HG03457 (cell line): ENCODE measurements around the gene SULT2B1.

Experiments
- ATAC-seq: cut with Tn5 transposase; IDR thresholded peaks from one replicate; pipeline ENCODE4 v1.9.1; 2021; ENCODE audit warnings: moderate number of reproducible peaks; ENCODE audit not compliant: unreplicated experiment

Gene SULT2B1

GRCh38 chr19:48598996-48599700 is 47.2 kb downstream of the SULT2B1 start:
- no peak for ATAC-seq

DNA sequence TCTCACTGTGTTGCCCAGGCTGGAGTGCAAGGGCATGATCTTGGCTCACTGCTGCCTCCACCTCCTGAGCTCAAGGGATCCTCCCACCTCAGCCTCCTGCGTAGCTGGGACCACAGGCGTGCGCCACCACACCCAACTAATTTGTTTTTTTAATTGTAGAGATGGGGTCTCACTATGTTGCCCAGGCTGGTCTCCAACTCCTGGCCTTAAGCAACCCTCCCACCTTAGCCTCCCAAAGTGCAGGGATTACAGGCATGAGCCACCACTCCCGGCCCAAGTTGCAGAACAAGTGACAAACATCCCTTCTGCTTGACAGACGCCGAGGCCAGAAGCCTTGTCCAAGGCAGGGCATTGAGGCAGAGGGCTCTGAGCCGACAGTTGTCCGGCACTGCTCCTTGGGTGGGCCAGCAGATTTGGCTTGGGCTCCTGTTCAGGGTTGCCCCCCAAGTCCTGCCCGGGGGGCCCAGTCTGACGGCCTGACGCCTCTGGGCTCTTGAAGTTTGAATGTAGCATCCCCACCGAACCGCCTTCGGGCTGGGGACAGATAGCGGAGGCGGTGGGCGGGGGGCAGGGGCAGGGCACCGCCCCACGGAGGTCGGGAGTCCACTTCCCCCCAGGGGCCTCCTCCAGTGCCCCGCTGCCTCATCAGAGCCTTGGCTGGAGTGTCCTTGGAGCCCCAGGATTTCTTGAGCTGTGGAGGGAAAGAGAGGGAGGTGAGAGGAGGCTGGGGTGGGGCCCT is 48.9 kb downstream of the SULT2B1 start:
- ATAC-seq = no peak

DNA sequence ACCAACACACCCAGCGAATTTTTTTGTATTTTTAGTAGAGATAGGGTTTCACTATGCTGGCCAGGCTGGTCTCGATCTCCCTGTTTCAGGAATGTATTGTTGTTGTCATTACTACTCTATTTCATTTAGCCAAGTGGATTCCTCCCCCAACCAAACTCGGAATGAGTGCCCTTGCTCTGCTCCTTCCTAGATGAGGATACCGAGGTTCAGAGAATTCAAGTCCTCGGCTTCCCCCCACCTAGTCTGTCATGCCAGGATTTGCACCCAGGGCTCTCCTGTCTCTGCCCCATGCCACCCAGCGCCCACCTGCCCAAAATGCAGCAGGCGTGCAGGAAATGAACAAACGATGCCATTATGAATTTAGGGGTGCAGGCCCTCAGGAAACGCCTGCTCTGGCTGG is 51.0 kb downstream of the SULT2B1 start:
- no peak for ATAC-seq

- no peak for ATAC-seq
Measured at GRCh38 chr19:48603449-48603848, 51.5 kb downstream of the SULT2B1 start.

GRCh38 chr19:48603850-48604249 is 51.9 kb downstream of the SULT2B1 start:
- ATAC-seq = no peak

DNA sequence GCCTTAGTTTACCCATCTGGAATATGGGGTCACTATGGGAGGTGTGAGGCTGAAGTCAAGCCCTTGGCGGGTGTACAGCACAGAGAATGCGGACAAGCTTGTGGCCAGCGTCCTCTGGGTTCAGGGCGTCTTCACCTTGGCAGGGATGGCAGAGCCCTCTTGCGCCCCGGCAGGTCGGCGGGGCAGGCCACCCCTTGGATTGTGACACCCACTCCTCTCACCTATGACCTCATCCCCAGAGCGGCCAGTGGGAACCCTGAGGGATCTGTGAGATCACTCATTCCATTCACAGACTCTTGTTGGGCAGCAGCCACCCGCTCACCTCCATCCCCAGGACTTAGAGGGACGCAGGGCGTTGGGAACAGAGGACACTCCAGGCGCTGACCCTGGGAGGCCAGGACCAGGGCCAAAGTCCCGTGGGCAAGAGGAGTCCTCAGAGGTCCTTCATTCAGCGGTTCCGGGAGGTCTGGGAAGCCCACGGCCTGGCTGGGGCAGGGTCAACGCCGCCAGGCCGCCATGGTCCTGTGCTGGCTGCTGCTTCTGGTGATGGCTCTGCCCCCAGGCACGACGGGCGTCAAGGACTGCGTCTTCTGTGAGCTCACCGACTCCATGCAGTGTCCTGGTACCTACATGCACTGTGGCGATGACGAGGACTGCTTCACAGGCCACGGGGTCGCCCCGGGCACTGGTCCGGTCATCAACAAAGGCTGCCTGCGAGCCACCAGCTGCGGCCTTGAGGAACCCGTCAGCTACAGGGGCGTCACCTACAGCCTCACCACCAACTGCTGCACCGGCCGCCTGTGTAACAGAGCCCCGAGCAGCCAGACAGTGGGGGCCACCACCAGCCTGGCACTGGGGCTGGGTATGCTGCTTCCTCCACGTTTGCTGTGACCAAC is 54.7 kb downstream of the SULT2B1 start, which contains the start of gene SPACA4:
SPACA4 (plus strand) TSS at position 280 of the 896 bp plus-strand sequence; CDS start at position 517, 237 bp downstream.
- ATAC-seq = no peak

- no peak for ATAC-seq
Measured at GRCh38 chr19:48607359-48607755, 55.4 kb downstream of the SULT2B1 start.

DNA sequence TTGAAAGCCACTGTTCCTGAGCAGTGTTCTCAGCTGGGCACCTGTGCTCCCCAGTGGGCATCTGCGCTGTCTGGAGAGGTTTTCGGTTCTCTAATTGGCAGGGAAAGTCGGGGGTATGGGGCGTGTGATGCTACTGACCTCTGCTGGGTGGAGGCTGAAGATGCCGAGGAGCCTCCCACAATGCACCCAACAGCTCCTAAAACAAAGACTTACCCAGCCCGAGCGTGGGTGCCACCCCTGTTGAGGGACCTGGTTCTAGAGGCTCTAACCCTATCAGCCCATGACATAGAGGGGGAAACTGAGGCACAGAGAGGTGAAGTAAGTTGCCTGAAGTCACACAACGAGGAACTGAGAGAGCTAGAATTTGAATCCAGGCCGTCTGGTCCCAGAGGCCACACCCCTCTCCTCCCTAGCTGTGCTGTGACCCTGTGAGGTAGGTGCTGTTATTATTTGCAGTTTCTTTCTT is 56.9 kb downstream of the SULT2B1 start:
- no peak for ATAC-seq

GRCh38 chr19:48609571-48610108 is 57.7 kb downstream of the SULT2B1 start:
- ATAC-seq = no peak

GRCh38 chr19:48611872-48612271 is 59.9 kb downstream of the SULT2B1 start:
- no peak for ATAC-seq

DNA sequence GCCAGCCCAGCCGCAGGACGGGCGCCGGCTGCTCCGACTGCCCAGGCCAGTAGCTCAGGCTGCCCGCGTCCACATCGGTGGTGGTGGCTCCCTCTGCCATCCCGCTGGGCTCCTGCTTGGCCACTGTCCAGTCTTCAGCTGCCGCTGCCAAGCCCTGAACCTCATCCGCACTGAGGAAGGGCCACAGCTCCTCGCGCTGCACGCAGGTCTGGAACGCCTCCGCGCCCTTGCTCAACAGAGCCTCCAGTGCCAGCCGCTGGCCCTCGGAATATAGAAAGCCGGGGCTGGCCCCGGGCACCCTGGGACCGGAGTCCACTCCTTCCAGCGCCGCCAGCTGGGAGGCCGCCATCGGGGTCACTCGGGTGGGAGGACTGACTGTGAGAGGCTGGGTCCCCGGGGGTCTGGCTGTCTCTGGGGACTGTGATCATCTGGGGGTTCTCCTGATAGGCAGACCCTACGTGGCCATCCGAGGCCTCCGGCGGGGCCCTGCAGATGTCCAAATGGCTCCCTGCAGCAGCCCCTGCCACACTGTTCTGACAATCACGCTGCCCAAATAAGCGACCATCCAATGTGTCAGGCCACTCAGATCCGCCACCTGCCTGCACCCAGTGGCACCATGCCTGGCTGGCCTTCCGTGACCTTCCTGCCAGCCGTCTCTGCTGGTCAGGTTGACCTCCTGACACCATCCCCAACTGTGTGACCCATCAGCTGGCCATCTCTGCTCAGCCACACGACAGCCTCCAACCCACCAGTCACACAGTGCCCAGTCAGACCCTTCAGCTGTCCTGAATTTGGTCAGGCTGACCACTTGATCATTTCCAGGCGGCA is 61.3 kb downstream of the SULT2B1 start:
- ATAC-seq = no peak

DNA sequence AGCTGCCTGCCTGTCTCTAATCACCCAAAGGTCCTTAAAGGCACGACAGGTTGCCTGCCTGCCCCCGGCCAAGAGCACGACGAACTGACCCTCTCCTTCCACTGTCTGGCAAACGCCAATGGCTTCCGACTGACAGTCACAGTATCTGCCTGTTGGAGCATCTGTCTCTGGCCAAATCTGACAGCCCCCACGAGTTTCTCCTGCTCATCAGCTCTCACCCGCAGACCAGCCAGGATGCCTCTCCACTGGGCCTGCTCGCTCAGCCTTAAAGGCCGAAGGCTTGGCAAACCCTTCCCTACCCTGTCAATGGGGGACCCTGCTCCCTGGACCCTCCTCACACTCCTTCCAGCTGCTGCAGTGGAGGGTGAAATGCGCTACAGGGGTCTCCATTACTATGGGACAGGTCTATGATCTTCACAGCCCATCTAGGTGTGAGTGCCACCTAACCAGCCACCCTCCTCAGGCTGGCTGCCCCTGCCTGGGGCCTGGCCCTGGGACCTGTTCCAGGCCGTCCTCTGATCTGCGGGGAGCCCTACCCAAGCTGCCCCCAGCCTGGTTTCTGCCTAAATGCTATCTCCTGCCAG is 62.0 kb downstream of the SULT2B1 start:
- ATAC-seq = no peak

GRCh38 chr19:48614436-48615230 is 62.7 kb downstream of the SULT2B1 start, which contains the start of gene FAM83E:
TSS of gene FAM83E (minus strand) at chr19:48615076. CDS start at chr19:48613372, 1,704 bp downstream.
- ATAC-seq = no peak

DNA sequence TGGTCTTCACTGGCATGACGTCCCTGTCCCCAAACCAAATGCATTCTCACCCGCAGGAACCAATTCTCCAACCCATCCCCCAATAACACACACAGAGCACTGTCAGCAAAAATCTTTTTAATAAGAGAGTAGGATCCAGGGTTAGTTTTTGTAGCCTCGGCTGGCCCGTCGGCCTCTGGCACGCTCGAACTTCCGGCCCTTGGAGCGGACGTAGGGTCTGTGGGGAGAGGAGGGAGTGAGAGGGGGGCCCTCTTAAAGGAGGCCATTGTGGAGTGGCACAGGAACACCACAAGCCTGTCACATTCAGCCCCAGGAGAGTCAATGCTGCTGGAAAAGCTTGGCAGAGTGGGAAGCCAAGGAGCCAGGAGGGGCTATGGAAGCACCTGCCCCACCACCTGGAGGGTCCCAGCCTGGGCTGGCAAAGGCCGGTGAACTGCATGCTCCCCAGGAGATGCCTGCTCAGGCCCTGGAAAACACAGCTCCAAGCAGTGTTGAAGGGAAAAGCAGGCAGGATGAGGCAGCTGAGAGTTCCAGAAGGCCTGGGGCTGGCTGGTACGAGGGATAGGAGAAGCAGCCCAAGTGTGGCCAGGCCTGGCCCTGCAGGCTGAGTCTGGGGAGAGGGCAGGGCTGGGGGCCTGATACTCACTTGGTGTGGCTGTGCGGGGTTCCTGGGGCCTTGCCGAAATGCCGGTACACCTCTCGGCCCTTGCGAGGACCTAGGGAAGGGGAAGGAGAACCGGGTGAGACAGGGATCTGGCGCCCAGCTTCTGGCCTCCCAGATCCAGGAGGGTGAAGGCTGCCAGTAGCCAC is 63.5 kb downstream of the SULT2B1 start:
- ATAC-seq = no peak

GRCh38 chr19:48616041-48616436 is 64.1 kb downstream of the SULT2B1 start:
- ATAC-seq = no peak

GRCh38 chr19:48616491-48617056 is 64.6 kb downstream of the SULT2B1 start:
- ATAC-seq = no peak

- ATAC-seq = no peak
Measured at GRCh38 chr19:48617146-48617937, 65.4 kb downstream of the SULT2B1 start.
